Progenitor cell of endocrine pancreas (in vitro differentiated cells): Measurements from ENCODE around the gene XRCC5. TPM values are rescaled to one million over a fixed set of nuclear protein-coding genes. Genes with fewer than 3 reads are reported as not detected.
A peak's percentile ranks its signal among the peaks of the same experiment; 100 is the strongest.

ENCODE experiments used
- DNase-seq: peaks from one replicate; pipeline ENCODE4 v3.0.0; 2021; ENCODE audit warnings: low spot score; ENCODE audit not compliant: unreplicated experiment
- H3K27ac Mint-ChIP-seq: 2 replicates; pipeline ENCODE4 v1.8.0; 2021; ENCODE audit warnings: mild to moderate bottlenecking, moderate library complexity, mixed read lengths
- H3K27me3 Mint-ChIP-seq: 2 replicates; pipeline ENCODE4 v1.8.0; 2021; ENCODE audit warnings: mixed read lengths
- H3K36me3 Mint-ChIP-seq: 2 replicates; pipeline ENCODE4 v1.8.0; 2022; ENCODE audit warnings: mixed read lengths; ENCODE audit not compliant: insufficient read depth
- H3K4me1 Mint-ChIP-seq: 2 replicates; pipeline ENCODE4 v1.8.0; 2021; ENCODE audit warnings: low read depth, mixed read lengths
- H3K4me3 Mint-ChIP-seq: 2 replicates; pipeline ENCODE4 v1.8.0; 2021; ENCODE audit warnings: low read depth, mild to moderate bottlenecking, moderate library complexity, mixed read lengths
- H3K9me3 Mint-ChIP-seq: 2 replicates; pipeline ENCODE4 v1.8.0; 2021; ENCODE audit warnings: low read depth, mixed read lengths
- CTCF ChIP-seq: fragments of 200-600 bp; sonication (generic); IDR thresholded peaks from one replicate; pipeline ENCODE4 v1.5.0; 2021; ENCODE audit warnings: antibody characterized with exemption, mild to moderate bottlenecking; ENCODE audit not compliant: unreplicated experiment
- total RNA-seq: library from RNA; stranded (reverse); gene quantifications from 2 replicates; pipeline ENCODE4 v1.2.1, GENCODE V29; 2021

Gene XRCC5
- total RNA-seq, 1 donor from 2014 or later: 378 TPM

GRCh38 chr2:216156822-216157221 lies 47.7 kb downstream of the XRCC5 start:
- H3K4me3 Mint-ChIP-seq: no peak overlapping the region
- no peak overlapping the region for H3K27ac Mint-ChIP-seq
- no peak for TF ChIP-seq CTCF
- peaks cover 29% of the 10 kb centered on the region for H3K36me3 Mint-ChIP-seq
- DNase-seq: no peak
- H3K9me3 Mint-ChIP-seq: no peaks in the 10 kb centered on the region
- H3K4me1 Mint-ChIP-seq: no peaks in the 10 kb centered on the region
- no peaks in the 10 kb centered on the region for H3K27me3 Mint-ChIP-seq

- Mint-ChIP-seq H3K4me3 (no peak overlapping the region), H3K9me3 (no peaks in the 10 kb centered on the region), H3K4me1 (no peaks in the 10 kb centered on the region), H3K27ac (no peak overlapping the region), H3K36me3 (peaks cover 33% of the 10 kb centered on the region), H3K27me3 (no peaks in the 10 kb centered on the region)
- DNase-seq: no peak
- no peak for TF ChIP-seq CTCF
These were observed 50.0 kb downstream of the XRCC5 start for GRCh38 chr2:216159144-216159543.

GRCh38 chr2:216159646-216160045 lies 50.5 kb downstream of the XRCC5 start:
- Mint-ChIP-seq H3K36me3 (peaks cover 36% of the 10 kb centered on the region), H3K27ac (no peak overlapping the region), H3K4me3 (no peak overlapping the region), H3K4me1 (no peaks in the 10 kb centered on the region), H3K27me3 (no peaks in the 10 kb centered on the region), H3K9me3 (no peaks in the 10 kb centered on the region)
- DNase-seq: no peak
- no peak for TF ChIP-seq CTCF

- peaks cover 35% of the 10 kb centered on the region for H3K36me3 Mint-ChIP-seq
- TF ChIP-seq CTCF: no peak
- no peaks in the 10 kb centered on the region for H3K4me1 Mint-ChIP-seq
- DNase-seq: no peak
- H3K27me3 Mint-ChIP-seq: no peaks in the 10 kb centered on the region
- no peak overlapping the region for H3K27ac Mint-ChIP-seq
- H3K9me3 Mint-ChIP-seq: no peaks in the 10 kb centered on the region
- H3K4me3 Mint-ChIP-seq: no peak overlapping the region
These were observed 51.6 kb downstream of the XRCC5 start for GRCh38 chr2:216160786-216161185.

GRCh38 chr2:216161967-216162366 lies 52.8 kb downstream of the XRCC5 start:
- Mint-ChIP-seq H3K27ac (peak overlapping the region; percentile 85), H3K36me3 (peaks cover 29% of the 10 kb centered on the region), H3K9me3 (no peaks in the 10 kb centered on the region), H3K4me3 (no peak overlapping the region), H3K27me3 (no peaks in the 10 kb centered on the region), H3K4me1 (no peaks in the 10 kb centered on the region)
- DNase-seq: no peak
- TF ChIP-seq CTCF: no peak
